Tibial nerve (tissue), 3 donors: ENCODE measurements around the gene MYO1H.

Experiments
- POLR2A ChIP-seq, 2 donors: fragments of 450-650 bp; IDR thresholded peaks; one replicate each; pipeline ENCODE4 v1.6.1; 2017; ENCODE audit warnings: antibody characterized with exemption in 2 of 2, mild to moderate bottlenecking in 2 of 2, moderate library complexity in 2 of 2
- TF ChIP-seq, protein P1 (sequence below), 5 experiments: fragments of 200-600 bp in 3 of 5; fragments of 450-650 bp in 2 of 5; sonication (generic) in 3 of 5; IDR thresholded peaks; one replicate each; pipeline ENCODE4 v1.5.1; 2016 to 2019; ENCODE audit warnings: antibody characterized with exemption in 5 of 5, mild to moderate bottlenecking in 3 of 5, moderate library complexity in 2 of 5

DNA sequence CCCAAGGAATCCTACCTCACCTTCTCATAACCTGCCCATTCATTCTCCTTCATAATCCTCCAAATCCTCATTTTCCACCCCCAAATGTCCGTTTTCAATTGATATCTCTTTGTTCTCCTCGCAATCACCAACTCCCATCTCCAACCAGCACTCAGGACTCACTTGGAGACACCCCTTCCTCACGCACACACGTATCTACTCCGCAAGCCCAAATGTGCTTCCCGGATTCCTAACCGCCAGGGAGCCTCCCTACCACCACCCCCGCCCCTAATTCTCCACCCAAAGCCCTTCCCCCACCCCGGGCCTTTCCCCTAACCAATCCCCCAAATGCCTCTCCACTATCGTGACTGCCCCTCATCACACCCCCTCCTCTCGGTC is 129.1 kb downstream of the MYO1H start:
- TF ChIP-seq, protein P1, sequence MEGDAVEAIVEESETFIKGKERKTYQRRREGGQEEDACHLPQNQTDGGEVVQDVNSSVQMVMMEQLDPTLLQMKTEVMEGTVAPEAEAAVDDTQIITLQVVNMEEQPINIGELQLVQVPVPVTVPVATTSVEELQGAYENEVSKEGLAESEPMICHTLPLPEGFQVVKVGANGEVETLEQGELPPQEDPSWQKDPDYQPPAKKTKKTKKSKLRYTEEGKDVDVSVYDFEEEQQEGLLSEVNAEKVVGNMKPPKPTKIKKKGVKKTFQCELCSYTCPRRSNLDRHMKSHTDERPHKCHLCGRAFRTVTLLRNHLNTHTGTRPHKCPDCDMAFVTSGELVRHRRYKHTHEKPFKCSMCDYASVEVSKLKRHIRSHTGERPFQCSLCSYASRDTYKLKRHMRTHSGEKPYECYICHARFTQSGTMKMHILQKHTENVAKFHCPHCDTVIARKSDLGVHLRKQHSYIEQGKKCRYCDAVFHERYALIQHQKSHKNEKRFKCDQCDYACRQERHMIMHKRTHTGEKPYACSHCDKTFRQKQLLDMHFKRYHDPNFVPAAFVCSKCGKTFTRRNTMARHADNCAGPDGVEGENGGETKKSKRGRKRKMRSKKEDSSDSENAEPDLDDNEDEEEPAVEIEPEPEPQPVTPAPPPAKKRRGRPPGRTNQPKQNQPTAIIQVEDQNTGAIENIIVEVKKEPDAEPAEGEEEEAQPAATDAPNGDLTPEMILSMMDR (IDR thresholded peaks at IDR 0.05) = no peak
- TF ChIP-seq POLR2A (IDR thresholded peaks at IDR 0.05) = no peak
